Activated CD4-positive, CD25-positive, alpha-beta regulatory T cell treated with anti-CD3 and anti-CD28 coated beads, Interleukin-2, amount 50 U/mL, for 24 hours (primary cell): ENCODE results near the gene COL3A1.

Experiments
- ATAC-seq, 2 donors: fragments of 150-1000 bp; cut with Tn5 transposase; one replicate each; pipeline ENCODE4 v1.10.0; 2021; ENCODE audit warnings: mild to moderate bottlenecking in 1 of 2, moderate library complexity in 1 of 2

COL3A1 gene

DNA sequence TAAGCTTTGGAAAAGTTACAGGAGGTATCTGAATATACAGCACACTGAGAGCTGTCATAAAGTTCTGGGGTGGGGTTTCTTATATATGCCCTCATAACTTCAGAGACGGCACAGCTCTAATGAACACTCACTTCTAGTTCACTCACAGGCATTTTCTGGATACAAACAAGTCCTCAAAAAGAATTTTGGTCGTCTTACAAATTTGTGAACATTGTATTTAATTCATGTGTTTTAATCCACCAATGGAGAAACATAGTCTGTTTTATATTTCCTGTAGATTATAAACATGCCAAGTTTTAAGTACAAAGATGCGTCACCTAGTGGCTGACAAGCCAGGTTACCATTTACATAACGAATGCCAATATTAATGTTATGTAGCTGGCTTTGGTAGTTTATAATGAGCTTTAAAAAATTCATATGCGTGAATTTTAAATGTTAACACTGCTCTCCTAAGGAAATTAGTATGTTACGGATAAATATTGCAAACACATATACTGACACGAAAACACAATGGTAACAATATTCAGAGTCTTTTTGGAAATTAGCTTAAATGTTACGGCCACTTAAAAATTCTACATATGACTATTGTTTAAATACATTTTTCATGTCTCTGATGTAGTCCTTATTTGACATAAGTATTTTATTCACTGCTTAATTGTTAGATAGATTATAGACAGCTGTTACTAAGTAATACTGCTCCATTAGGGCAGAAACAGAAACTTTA is 2.5 kb downstream of the COL3A1 start:
- ATAC-seq: no peak

DNA sequence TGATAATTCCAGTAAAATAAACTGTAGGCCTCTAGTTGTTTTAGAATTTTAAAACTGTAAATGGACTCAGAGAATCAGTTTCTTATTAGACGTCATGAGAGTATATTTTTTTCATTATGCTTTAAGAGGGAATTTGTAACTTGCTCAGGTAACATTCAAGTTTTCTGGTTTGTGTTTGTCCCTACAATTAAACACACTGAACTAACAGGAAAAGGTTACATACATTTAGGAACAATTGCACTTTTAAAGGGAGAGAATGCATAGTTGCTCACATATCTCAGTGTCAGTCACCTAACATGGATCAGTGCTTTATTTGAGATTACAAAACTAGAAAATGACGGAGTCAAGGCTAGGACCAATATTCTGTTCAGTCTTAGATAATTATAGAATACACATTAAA is 3.1 kb downstream of the COL3A1 start:
- ATAC-seq: no peak

DNA sequence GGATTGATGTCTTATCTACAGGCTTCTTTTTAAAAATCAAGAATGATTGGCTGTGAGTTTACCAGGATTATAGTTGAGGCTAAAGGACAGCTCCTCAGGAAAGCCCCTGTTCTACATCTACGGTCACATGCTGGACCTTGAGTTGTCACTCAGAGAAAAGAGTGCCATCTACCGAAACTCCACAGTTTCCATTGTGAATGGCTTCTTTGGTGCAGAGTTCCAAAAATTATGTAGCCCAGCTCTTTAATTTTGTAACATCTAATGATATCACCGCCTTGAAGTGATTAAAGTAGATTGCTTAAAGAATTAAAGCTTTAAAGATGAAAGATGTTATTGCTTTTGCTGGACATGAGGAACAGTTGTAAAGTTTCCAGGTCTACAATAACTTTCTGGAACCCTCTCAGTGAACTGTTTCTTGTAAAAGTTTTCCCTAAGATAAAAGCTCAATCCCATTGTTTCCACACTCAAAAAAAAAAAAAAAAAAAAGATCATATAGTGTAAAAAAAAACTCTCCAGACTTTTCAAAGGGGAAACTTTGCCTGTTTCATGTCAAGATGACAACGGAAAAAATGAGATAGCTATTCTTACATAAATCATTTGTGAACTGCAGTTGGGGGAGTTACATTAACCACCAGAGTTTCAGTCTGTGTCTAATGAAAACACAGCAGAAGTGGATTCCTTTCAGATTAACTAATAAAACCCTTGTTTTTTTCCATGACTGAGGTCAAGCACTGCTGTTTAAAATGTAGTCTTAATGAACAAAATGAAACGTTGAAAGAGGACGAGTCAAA is 4.3 kb downstream of the COL3A1 start:
- ATAC-seq: peak; percentile 70 to 72

DNA sequence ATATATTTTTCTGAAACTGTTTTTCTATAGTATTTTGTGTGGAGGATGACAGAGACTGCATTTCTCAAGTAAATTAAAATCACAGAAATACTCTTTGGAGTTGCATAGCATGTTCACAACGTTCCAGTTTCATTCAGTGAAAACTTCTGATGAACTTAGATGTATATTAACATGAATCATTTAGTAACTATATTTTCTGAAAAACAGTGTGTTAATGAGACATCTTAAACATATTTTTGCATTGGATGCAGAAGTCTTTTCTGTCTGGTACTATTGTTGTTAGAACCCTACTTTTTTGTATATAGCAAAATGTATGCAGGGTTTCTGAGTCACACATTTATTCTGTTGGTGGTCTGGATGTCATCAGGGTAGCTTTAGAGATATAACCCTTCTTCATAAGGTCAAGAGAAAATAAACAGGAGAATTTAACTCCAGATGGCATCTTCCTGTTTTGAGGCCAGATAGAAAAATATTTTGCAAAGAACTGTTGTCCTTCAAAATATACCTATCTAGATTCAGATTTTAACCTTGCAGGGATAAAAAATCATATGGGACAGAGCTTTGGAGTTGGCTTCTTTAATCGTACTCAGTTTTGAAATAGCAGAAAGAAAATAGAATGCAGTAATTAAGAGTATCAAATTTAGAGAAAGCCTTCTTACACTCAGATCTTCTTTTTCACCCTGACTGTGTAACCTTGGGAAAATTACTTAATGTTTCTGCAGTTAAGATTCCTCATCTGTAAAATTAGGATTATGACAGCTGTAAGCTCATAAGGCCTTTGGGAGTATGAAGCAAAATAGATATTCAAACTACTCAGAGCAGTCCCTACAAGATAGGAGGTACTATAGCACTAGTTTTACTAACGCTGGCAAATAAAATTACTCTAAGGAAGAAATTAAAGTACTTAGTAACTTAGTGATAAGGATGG is 5.3 kb downstream of the COL3A1 start:
- ATAC-seq: peak; percentile 25 to 52

DNA sequence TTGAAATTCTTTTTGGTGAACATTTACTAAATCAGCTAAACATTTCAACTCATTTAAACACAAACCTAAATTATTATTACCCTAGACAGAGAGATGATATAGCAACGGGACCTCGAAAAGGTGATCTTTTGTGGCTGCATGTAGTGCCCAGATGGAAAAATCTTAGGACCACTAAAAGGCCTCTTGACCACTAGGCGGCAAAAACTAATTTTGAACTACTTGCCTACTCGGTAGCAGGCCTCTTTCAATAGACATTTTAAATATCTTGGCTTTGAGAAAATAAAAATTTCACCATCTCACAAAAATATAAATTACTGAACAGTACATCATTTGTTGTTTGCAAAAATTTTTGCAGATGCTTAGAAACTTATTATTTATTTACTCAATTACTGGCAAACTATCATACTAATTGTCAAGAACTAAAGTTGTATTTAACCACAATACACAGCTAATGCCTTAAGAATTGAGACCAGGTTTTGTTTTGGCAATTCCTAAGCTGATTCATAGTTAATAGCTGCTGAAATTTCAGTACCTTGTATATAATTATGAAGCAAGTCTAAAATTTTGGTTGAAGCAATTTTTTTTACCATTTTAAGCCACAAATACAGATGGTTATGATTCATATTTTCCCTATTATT is 9.4 kb downstream of the COL3A1 start:
- ATAC-seq: no peak

DNA sequence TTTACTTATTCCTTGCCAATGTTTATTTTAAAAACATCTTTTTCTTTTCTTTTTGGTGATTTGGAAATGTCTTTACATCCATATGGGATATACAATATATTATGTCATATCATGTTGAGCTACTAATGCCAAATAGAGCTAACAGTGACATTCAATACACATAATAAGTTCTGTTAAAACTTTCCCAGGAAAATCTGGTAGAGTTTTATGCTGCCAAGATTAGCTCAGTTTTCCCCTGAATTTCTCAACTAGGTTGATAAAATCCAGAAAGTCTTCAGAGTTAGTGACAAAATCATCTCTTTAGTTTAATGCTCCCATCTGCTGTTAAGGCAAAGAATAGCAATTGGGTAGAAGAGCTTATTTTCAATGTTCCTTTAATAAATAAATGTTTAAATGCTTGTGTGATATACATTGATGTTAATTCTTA is 9.9 kb downstream of the COL3A1 start:
- ATAC-seq: no peak

DNA sequence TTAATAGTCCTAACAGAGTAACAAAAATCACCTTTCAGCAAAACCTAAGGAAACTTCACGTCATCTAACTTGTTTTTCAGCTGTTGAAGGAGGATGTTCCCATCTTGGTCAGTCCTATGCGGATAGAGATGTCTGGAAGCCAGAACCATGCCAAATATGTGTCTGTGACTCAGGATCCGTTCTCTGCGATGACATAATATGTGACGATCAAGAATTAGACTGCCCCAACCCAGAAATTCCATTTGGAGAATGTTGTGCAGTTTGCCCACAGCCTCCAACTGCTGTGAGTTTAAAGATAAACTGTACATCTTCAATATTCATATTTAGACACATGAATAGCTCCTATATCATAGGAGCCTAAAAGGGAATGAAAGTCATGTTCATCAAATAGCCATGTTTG is 10.5 kb downstream of the COL3A1 start:
- ATAC-seq: no peak

DNA sequence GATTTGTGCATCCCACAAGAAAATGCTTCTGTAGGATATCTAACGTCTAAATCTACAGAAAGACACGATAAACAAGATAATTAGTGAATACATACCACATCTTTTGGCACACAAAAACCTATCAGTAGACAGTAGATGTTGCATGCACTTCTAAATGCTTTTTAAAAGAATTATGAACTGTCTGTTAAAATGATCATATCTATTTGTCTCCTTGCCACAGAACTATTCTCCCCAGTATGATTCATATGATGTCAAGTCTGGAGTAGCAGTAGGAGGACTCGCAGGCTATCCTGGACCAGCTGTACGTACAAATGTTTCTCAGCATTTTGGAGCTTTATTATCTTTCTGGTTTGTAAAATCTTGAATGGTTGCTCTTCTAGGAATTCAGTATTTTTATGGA is 12.7 kb downstream of the COL3A1 start:
- no peak for ATAC-seq

DNA sequence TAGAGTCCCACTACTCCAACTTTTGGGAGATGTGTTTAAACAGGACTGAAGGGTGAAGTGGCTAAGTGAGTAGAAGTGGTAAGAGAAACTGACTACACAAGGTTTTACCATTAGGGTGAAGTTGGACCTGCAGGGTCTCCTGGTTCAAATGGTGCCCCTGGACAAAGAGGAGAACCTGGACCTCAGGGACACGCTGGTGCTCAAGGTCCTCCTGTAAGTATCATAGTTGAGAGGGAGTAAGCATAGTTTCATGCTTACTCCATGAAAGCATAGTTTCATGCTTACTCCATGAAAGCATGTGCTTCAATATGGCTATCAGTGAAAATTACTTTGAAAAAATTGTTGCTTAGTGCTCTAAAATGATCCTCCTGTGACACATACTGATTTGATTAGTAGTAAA is 19.1 kb downstream of the COL3A1 start:
- no peak for ATAC-seq

DNA sequence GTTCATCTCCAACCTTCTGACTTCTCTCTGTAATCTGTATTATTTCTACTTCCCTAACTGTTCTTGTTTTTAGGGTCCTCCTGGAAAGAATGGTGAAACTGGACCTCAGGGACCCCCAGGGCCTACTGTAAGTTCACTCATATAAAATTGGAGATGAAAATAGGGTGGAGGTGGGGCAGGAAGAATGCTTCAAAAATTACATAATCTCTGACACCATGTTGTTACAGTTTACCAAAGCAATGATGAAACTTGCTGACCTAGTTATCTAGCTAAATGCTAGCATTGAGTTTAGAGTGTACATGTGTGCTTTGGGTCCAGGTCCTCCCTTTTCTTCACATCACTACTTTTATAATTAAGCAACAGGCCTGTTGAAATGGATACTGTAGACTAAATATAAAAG is 23.1 kb downstream of the COL3A1 start:
- no peak for ATAC-seq

DNA sequence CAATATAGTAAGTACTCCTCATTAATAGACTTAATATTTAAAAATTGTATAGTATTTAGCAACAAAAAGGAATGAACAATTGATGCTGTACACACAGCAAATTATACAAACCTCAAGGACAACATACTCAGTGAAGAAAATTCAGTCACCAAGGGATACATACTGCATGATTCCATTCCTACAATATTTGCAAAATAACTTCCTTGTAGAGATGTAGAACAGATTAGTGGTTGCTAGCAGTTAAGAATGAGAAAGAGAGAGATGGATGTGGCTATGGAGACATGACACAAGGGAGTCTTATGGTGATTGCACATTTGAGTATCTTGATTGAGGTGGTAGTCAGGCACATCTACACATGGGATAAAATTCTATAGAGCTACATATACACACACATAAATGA is 26.0 kb downstream of the COL3A1 start:
- no peak for ATAC-seq

DNA sequence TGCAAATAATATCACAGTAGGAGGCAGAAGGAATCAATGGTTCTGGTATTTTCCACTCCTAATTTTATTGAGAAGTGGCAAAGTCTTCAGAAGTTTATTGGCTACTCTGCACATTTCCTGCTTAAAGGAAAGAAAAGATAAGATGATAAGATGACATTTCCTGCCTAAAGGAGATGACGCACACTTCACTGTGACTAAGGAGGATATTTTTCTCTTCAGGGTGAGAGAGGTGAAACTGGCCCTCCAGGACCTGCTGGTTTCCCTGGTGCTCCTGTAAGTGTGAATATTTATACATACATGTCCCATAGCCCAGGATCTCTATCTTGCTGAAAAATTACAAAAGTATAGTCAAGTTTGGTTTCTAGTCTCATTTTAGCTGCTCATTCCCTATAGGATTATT is 27.9 kb downstream of the COL3A1 start:
- no peak for ATAC-seq

DNA sequence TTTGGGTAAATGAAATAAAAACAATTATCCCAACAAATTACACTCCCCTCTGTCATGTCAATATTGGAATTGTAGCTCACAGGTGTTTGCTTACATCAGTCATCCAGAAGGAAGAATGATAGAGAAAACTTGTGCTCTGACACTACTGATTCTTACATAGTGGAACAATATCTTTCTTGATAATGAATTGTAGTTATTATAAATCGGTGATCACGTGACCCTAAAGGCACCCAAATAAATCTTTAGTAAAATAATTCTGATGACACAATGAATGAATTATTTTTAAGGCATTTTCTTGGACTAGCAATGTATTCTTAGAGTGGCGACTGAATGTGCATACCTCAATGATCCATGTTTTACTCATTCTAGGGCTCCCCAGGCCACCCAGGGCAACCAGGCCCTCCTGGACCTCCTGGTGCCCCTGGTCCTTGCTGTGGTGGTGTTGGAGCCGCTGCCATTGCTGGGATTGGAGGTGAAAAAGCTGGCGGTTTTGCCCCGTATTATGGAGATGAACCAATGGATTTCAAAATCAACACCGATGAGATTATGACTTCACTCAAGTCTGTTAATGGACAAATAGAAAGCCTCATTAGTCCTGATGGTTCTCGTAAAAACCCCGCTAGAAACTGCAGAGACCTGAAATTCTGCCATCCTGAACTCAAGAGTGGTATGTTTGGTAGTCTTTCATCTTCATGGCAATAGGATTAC is 34.5 kb downstream of the COL3A1 start:
- ATAC-seq: no peak

DNA sequence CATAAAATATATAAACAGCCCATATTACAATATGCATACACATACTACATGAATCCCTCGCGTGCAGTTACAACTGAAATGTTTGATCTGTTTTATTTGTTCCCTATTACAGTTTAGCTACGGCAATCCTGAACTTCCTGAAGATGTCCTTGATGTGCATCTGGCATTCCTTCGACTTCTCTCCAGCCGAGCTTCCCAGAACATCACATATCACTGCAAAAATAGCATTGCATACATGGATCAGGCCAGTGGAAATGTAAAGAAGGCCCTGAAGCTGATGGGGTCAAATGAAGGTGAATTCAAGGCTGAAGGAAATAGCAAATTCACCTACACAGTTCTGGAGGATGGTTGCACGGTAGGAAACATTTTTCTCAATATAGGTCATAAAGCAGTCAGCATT is 36.4 kb downstream of the COL3A1 start:
- ATAC-seq: no peak

DNA sequence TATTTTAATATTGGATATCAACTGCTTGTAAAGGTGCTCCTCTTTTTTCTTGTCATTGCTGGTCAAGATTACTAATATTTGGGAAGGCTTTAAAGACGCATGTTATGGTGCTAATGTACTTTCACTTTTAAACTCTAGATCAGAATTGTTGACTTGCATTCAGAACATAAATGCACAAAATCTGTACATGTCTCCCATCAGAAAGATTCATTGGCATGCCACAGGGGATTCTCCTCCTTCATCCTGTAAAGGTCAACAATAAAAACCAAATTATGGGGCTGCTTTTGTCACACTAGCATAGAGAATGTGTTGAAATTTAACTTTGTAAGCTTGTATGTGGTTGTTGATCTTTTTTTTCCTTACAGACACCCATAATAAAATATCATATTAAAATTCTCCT is 38.2 kb downstream of the COL3A1 start:
- no peak for ATAC-seq

DNA sequence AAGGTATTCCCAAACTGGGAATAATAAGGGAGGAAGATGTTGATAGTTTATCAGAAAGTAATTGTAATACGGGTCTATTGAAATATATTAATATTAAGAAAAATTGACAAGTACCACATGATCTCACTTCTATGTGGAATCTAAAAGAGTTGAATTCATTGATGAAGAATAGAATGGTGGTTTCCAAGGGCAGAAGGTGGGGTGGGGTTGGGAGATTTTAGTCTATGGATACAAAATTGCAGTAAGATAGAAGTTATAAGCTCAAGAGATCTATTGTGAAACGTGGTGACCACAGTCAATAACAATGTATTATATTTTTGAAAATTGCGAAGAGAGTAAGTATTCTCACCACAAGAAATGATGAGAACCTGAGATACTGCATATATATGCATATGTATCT is 38.9 kb downstream of the COL3A1 start:
- no peak for ATAC-seq

DNA sequence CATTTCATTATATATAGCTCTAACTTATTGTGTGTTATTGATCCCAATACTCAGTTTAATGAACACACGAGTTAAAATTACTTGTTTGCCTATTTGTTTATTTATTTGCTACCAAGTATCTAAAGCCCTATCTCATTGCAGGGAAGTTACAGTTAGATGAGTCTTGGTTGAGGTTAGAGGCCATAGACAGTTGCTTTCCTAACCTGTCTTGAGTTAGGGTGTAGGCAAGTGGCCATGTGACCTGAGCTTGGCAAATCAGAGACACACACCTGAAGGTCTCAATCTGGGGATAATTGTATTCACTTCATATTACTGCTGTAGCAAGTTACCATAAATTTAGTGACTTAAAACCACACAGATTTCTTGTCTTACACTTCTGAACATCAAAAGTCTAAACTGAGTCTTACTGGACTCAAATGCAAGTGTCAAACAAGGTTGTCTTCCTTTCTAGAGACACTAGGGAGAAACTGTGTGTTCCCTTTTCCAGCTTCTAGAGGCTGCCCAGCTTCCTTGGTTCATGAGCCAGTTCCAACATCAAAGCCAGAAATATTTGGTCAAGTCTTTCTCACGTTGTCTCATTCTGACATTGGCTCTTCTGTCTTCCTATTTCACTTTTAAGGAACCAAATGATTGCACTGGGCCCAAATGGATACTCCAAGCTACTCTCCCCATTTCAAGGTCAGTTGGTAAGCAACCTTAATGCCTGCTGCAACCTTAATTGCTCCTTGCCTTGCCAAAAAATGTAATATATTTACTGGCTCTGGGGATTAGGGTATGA is 39.7 kb downstream of the COL3A1 start:
- no peak for ATAC-seq

DNA sequence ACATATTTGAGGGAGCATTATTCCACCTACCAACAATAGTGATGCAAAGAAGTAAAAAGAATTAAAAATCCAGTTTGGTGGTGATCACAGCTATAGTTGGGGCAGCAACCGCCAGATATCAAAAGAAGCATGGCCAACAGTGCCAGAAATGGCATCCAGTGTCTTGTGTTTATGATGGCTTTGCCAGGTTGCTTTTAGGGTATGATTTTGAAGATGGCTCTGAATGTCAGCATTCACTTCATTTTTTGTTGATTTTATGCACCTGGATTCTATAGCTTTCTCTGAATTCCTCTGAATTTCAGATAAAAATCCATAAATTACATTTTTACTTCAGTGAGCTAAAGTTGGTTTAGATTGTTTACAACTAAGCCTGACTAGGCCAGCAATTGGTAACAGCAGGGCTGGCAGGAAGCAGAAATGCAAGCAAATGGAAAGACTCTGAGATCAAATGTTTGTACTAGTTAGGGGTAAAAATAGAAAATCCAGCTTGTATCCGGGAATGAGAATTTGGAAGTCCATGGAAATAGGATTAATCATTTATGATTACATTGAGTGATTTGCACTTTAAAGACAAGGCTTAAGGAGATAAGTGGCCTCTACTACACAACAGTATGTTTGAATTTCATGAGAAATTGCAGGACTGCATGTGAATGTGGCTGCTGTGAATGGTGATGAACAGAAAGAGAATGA is 40.4 kb downstream of the COL3A1 start:
- no peak for ATAC-seq

DNA sequence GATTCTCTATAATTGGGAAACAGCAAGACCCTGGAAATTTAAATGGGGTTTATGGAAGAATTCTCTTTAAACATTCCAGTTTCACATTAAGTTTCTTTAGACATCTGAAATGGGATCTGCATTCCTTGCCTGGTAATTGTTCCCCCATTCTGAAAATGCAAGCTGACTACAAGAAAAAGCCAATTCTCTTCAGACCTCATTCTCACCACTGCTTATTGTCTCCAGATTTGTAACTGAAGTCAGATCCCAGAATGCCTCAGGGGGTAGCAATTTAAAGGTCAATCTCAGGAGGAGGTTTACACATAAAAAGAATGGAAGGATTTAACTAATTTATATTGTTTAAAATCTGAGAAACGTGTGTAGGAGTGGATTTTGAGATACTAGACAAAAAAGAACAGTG is 41.2 kb downstream of the COL3A1 start:
- ATAC-seq: no peak

DNA sequence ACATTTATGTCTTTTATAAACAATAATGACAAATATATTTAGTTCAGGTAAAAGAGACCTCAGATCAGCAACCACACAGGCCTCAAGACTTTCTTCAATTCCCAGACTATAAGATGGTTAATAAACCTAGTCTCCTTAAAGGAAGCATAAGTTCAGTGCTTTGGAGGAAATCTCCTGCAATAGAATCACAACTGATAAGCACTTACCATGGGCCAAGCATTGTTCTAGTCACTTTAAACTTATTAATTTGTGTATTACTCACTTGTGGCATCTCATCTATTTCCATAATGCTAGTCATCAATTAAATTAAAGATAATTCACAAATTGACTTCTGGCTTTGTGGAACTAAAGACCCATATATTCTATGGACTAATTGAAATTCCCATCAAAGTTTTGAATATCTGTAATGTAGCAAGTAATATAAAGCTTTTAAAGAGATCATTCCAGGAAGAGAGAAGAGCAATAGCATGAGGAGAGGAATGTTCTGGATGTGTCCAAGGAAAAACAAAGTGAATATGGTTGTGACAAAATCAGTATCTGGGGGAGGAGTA is 42.2 kb downstream of the COL3A1 start:
- ATAC-seq: no peak
